CD4-positive, alpha-beta T cell treated with Interleukin-1 beta for 1 hour (primary cell): ENCODE measurements around the gene HAPSTR1.
"Not testable (repeated sequence)": the region's sequence is repeated elsewhere in the genome, so short reads cannot be mapped to it uniquely, and the experiment has no call there.

ENCODE experiments used
- DNase-seq, 2 donors: peaks; one replicate each; pipeline ENCODE4 v3.0.0-alpha.2; 2020 to 2022

HAPSTR1 gene

GRCh38 chr16:9090960-9091866 is at the start of gene HAPSTR1:
HAPSTR1 (plus strand) TSS chr16:9091644; CDS start chr16:9092045, 401 bp downstream.
- DNase-seq: peak; percentile 100

GRCh38 chr16:9042533-9042932 is 48.9 kb upstream of the HAPSTR1 start:
- no peak for DNase-seq

GRCh38 chr16:9042964-9043680 is 48.3 kb upstream of the HAPSTR1 start:
- DNase-seq: no peak

DNA sequence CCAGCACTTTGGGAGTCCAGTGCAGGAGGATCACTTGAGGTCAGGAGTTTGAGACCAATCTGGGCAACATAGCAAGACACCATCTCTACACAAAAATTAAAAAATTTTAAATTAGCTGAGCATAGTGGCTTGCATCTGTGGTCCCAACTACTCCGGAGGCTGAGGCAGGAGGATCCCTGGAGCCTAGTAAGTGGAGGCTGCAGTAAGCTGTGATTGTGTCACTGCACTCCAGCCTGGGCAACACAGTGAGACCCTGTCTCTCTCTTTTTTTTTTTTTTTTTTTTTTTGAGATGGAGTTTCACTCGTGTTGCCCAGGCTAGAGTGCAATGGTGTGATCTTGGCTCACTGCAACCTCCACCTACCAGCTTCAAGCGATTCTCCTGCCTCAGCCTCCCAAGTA is 45.9 kb upstream of the HAPSTR1 start:
- not testable (repeated sequence) for DNase-seq

GRCh38 chr16:9046667-9047055 is 44.8 kb upstream of the HAPSTR1 start:
- DNase-seq: no peak

- DNase-seq: peak in 1 of 2 donors; percentile 51
Observed at GRCh38 chr16:9047689-9048301, 43.6 kb upstream of the HAPSTR1 start.

DNA sequence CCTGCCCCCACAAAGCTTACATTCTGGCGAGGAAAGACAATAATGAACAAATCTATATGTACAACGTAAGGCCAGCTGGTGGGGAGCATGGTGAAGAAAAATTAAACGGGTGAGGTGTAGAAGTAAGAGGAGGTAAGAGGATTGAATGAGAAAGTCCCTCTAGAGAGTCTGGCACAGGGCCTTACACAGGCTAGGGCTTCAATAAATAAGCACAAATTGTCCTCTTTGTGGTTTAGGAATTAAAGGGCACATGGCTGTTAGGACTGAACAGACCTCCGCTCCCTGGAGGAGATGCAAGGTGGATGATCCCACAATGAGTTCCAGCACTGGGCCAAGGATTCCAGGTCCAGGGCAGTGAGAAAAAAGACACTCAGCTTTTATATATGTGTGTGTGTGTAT is 43.1 kb upstream of the HAPSTR1 start:
- DNase-seq: no peak

GRCh38 chr16:9049241-9049640 is 42.2 kb upstream of the HAPSTR1 start:
- DNase-seq: no peak

- DNase-seq: peak; percentile 1 to 2
Observed at GRCh38 chr16:9050102-9050830, 41.2 kb upstream of the HAPSTR1 start.

GRCh38 chr16:9053006-9053601 is 38.3 kb upstream of the HAPSTR1 start:
- DNase-seq: peak; percentile 9 to 21

DNA sequence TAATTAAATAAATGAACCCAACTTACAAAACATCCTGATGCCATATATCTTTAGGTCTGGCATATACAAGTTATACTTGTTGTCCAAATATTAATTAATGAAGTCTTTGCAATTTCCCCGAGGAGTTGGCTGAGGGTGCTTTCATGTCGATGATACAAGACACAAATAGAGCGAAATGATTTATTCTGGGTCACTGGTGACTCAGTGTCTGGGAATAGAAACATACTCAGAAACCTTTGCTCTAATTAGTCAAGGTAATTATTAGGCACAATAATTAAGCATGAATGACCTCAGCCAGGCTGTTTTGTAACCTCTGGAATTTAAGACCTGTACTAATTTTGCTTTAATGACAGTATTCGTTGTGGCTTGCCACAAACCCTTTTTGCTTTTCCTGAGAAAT is 37.0 kb upstream of the HAPSTR1 start:
- DNase-seq: no peak

DNA sequence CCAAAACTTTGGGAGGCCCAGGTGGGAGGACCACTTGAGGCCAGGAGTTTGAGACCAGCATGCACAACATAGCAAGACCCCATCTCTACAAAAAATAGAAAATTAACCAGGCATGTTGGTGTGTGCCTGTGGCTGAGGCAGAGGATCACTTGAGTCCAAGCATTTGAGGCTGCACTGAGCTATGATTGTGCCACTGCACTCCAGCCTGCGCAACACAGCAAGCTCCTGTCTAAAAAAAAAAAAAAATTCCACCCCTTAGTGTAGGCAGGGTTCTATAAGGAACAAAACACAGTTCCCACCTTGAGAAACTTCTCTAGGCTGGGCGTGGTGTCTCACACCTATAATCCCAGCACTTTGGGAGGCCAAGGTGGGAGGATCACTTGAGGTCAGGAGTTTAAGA is 36.3 kb upstream of the HAPSTR1 start:
- DNase-seq: no peak

GRCh38 chr16:9055661-9056060 is 35.8 kb upstream of the HAPSTR1 start:
- DNase-seq: no peak

GRCh38 chr16:9056061-9056460 is 35.4 kb upstream of the HAPSTR1 start:
- DNase-seq: no peak

- no peak for DNase-seq
Observed at GRCh38 chr16:9058211-9058610, 33.2 kb upstream of the HAPSTR1 start.

DNA sequence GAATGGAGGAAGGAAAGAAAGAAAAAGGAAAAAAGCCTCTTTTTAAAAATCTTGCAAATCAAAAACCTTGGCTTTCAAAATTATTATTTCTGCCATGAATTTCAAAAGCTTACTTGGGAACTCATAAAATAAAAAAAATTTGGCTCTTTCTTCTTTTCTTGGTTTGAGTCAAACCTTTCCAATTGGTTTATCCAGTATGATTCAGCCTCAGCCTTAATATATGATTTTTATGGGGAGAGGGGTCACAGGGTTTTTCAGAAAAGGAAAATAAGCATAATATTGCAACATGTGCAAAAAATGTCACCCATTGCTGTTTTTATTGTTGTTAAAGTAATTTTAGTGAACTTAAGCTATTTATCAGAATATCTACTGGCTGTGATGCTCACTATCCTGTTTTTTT is 31.2 kb upstream of the HAPSTR1 start:
- DNase-seq: no peak

DNA sequence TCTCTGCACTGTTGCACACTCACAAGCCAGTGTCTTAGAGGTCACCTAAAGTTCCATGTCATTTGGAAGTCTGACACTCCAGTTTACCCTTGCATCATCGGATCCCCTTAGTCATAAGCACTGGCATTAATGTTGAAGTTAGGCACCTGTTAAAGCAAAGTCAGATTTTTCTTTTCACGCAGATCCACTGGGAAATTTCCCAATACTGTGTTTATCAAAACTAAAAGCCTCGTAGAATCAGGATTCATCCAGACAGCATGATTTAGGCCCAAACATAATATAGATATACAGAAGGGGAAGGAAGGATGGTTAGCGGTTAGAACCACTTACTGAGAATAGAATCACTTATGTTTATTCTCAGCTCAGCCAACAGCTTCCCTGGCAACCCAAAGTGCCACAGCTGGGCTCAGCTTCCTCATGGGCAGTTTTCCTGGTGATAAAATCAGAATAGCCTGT is 30.1 kb upstream of the HAPSTR1 start:
- no peak for DNase-seq

- DNase-seq: no peak
Observed at GRCh38 chr16:9062301-9062700, 29.1 kb upstream of the HAPSTR1 start.

DNA sequence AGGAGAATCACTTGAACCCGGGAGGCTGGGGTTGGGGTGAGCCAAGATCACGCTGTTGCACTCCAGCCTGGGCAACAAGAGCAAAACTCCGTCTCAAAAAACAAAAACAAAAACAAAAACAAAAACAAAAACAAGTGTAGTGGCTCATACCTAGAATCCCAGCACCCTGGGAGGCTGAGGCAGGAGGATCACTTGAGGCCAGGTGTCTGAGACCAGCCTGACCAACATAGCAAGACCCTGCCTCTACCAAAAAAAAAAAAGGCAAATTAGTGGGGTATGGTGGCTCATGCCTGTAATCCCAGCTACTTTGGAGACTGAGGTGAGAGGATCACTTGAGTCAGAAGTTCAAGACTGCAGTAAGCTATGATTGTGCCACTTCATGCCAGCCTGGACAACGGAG is 26.4 kb upstream of the HAPSTR1 start:
- no peak for DNase-seq

GRCh38 chr16:9068886-9069285 is 22.6 kb upstream of the HAPSTR1 start:
- no peak for DNase-seq

DNA sequence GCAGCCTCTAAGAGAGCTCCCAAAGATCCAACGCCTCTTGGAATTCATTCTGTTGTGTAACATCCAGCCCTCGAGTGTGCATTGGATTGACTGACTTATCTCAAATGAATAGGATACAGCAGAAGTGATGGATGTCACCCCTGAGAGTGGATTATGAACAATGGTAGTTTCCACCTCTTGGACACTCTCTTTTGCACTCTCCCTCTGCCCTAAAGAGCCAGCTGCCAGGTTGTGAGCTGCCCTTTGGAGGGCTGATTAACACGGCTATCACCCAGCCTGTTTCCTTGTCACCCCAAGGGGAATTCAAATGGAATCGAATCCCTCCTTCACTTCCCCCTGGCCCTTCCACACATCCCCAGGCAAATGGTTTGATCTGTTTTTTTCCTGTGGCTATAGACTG is 21.2 kb upstream of the HAPSTR1 start:
- DNase-seq: no peak

DNA sequence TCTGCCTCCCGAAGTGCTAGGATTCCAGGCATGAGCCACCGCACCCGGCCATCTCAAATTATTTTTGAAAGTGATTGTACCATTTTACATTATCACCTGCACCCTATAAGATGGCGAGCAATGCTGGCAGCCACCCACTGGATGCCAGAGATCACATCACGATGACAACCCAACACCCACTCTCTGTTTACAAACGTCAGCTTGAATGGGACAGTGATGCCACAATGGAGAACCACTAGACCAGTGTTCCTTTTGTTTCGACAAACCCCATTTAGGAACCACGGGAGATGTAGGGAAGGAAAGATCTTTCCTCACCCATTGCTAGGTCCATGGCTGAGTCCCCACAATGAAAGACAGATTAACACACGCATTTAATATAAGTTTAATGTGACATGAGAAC is 20.1 kb upstream of the HAPSTR1 start:
- DNase-seq: no peak
